ENCODE data around the gene INSC. TPM values are rescaled to one million over a fixed set of nuclear protein-coding genes. Genes with fewer than 3 reads are reported as not detected.
"Not testable (repeated sequence)": the region's sequence is repeated elsewhere in the genome, so short reads cannot be mapped to it uniquely, and the experiment has no call there.

The INSC gene
- 0.77 TPM for polyA plus RNA-seq (ENCODE audit: insufficient read length)

- peak; percentile 36 for DNase-seq
These were observed at the start of gene INSC for GRCh38 chr11:15114501-15115475. Gene INSC, plus strand, starts transcription at chr11:15114923. Its CDS starts 34,252 bp downstream, at chr11:15149175.

GRCh38 chr11:15069751-15070150 lies 45.0 kb upstream of the INSC start:
- DNase-seq: not testable (repeated sequence)

- no peak for DNase-seq
These were observed 43.0 kb upstream of the INSC start for GRCh38 chr11:15071556-15072255.

- DNase-seq: no peak
These were observed 42.1 kb upstream of the INSC start for GRCh38 chr11:15072551-15073143.

GRCh38 chr11:15073361-15074205 lies 41.1 kb upstream of the INSC start, which contains the start of gene CALCB:
Gene CALCB, plus strand, starts transcription at chr11:15073593. Its CDS starts 1,126 bp downstream, at chr11:15074719.
- no peak for DNase-seq

GRCh38 chr11:15074206-15075161 lies 40.2 kb upstream of the INSC start:
- peak; percentile 68 for DNase-seq

- no peak for DNase-seq
These were observed 39.6 kb upstream of the INSC start for GRCh38 chr11:15075162-15075526.

- DNase-seq: no peak
These were observed 23.5 kb upstream of the INSC start for GRCh38 chr11:15091175-15091574.

GRCh38 chr11:15091625-15092024 lies 23.1 kb upstream of the INSC start:
- DNase-seq: no peak

GRCh38 chr11:15093432-15093831 lies 21.3 kb upstream of the INSC start:
- no peak for DNase-seq

- no peak for DNase-seq
These were observed 18.9 kb upstream of the INSC start for GRCh38 chr11:15095736-15096228.

- no peak for DNase-seq
These were observed 17.3 kb upstream of the INSC start for GRCh38 chr11:15097411-15097810.

- DNase-seq: no peak
These were observed 15.5 kb upstream of the INSC start for GRCh38 chr11:15099267-15099666.

- DNase-seq: peak; percentile 59
These were observed 13.5 kb upstream of the INSC start for GRCh38 chr11:15101072-15101709.

GRCh38 chr11:15104166-15104565 lies 10.6 kb upstream of the INSC start:
- no peak for DNase-seq

- DNase-seq: no peak
These were observed 8.3 kb upstream of the INSC start for GRCh38 chr11:15106201-15106965.

GRCh38 chr11:15107730-15108515 lies 6.8 kb upstream of the INSC start:
- DNase-seq: no peak

GRCh38 chr11:15108592-15109130 lies 6.1 kb upstream of the INSC start:
- DNase-seq: no peak
